HG02610 (cell line): ENCODE measurements around the gene SRGAP1.
"Not testable (repeated sequence)": the region's sequence is repeated elsewhere in the genome, so short reads cannot be mapped to it uniquely, and the experiment has no call there.

Experiments used
- ATAC-seq: cut with Tn5 transposase; IDR thresholded peaks from one replicate; pipeline ENCODE4 v1.9.1; 2021; ENCODE audit warnings: mild to moderate bottlenecking, moderate library complexity; ENCODE audit not compliant: unreplicated experiment

SRGAP1 gene

DNA sequence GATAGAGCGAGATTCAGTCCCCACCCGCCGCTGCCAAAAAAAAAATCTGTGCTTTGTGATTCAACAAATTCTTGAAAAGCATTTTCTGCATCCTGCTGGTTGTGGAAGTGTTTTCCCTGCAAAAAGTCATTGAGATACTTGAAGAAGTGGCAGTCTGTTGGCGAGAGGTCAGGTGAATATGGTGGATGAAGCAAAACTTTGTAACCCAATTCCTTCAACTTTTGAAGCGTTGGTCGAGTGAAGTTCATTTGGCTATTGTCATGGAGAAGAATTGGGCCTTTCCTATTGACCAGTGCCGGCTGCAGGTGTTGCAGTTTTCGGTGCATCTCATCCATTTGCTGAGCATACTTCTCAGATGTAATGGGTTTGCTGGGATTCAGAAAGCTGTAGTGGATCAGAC is 20.9 kb downstream of the SRGAP1 start:
- no peak for ATAC-seq

DNA sequence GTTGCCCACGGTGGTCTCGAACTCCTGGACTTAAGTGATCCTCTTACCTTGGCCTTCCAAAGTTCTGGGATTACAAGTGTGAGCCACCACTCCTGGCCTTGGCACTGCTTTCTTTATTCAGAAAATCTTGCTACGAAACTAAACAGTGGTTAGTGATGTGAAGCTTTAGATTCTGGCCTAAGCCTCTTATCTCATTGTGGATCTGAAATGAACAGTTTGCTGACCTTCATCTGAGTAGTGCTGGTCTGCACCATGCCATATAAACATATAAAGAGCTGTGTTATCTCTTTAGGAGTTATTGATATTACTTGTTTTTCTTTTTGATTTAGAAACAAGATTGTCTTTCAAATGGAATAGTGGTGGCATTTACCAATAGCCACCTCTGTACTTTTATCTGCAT is 22.6 kb downstream of the SRGAP1 start:
- ATAC-seq = no peak

DNA sequence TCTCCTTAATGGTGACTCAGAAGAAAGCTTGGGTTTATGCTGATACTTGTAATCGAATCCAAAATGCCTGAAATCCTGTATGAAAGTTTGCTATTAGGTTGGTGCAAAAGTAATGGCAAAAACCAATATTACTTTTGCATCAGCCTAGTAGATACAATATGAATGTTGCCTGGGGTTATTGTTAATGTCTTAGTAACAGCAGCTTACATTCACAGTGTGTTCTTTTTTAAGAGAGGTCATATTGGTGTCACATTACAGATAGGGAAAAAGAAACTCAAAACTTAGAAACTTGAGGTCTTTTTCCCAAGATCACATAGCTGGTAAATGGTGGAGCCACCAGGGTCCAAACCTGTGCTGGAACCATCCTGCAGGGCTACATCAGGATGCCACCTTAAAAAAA is 25.2 kb downstream of the SRGAP1 start:
- no peak for ATAC-seq

DNA sequence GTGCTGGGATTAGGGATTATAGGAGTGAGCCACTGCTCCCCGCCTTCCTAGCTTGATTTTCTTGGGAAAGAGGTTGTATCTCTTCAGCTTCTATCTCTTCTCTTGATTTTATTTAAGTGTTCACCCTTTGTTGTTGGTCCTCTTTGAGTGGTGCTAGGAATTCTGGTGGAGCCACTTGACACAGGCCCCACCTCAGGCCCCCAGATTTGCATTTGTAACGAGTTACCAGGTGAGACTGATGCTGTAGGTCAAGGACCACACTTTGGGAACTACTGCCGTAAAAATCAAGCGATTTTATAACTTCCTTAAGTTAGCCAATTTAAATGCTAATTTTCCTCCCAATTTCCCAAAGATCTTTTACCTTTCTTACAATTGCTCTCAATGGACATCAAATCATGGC is 26.3 kb downstream of the SRGAP1 start:
- ATAC-seq = no peak

DNA sequence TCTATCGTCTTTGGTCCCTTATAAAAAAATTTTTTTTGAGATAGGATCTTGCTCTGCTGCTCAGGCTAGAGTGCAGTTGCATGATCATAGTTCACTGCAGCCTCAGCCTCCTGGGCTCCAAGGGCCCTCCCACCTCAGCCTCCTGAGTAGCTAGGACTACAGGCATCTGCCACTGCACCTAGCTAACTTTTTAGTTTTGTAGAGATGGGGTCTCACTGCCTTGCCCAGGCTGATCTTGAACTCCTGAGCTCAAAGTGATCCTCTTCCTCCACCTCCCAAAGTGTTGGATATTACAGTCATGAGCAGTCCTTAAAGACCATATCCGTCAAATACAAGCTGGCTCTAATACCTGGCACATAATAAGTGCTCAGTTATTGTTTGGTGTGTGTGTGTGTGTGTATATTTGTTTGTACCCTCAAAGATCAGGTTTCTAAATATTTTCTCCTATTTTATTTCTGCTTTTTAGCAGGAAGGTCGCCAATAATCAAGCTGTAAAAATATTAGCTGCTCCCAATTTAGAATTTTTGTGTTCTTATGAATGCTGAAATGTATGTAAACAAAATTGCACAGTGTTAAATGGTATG is 30.5 kb downstream of the SRGAP1 start:
- ATAC-seq = no peak

DNA sequence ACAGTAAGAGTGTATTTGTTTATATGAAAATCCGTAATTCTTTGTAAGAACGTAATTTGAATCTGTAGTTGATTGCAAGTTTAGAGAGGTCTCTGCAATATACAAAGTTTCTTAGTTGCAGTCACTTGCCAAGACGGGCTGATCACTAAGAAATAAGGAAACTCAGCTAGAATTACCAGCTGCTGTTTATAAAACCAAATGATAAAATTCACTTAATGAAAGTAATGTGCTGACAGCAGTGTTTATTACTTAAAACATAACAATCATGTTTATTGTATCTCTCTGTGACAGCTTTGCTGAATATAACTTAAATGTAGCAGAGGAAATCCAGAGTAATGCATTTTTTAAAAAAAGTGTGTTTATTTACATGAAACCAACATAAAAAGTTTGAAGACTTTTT is 31.2 kb downstream of the SRGAP1 start:
- no peak for ATAC-seq

DNA sequence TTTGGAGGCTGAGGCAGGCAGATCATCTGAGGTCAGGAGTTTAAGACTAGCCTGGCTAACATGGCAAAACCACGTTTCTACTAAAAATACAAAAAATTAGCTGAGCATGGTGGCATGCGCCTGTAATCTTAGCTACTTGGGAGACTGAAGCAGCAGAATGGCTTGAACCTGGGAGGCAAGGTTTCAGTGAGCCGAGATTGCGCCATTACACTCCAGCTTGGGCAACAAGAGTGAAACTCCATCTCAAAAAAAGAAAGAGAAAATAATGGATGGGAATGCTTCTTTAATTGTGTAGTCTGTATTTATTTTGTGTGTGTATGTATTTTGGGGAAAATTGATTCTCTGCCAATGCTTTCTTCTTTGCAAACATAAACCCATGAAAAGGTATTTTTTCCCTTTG is 32.5 kb downstream of the SRGAP1 start:
- no peak for ATAC-seq

DNA sequence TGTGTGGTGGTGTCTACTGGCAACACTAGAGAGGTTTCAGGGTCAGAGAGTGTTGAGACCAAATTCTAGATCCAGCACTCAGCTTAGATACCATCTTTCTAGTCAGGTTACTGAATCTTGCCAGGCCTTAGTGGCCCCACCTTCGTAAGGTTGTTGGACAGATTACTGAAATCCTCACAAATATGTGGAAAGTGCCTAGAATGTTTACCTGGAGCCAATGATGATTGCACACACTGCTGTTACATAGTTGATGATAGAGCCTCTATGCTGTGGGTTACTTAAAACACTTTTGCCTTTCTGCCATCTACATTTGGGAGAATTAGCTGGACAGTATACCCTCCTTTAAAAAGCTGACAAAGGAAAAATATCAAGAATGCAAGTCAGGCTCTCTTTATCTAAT is 33.2 kb downstream of the SRGAP1 start:
- no peak for ATAC-seq

DNA sequence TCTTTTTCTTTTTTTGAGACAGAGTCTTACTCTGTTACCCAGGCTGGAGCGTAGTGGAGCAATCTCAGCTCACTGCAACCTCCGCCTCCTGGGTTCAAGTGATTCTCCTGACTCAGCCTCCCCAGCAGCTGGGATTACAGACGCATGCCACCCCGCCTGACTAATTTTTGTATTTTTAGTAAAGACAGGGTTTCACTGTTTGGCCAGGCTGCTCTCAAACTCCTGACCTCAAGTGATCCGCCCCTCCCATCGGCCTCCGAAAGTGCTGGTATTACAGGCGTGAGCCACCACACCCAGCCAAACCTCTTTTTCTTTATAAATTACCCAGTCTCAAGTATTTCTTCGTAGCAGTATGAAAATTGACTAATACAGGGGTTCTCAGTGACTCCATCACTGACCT is 35.7 kb downstream of the SRGAP1 start:
- ATAC-seq = not testable (repeated sequence)

DNA sequence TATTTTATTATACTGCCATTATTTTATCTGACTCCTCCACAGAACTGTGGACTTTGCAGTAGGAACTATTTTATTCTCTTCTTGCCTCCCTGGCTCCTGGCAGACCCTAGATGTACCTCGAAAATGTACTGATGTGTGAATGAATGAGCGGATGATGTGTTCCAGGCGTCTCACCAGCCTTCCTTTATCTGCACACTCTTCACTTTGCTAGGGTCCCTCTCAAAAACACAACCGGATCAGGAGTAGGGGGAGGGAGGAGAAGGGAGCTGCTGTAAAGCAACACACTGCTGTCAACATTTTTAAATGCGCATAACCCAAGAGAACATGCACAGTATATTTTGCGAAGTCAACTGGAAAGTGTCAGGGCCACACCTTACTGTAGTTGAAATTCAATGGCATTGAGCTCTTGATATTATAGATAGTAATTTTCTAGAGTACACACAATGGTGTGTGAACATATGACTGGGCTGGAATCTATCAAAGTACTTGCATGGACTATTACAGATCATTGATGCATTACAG is 36.3 kb downstream of the SRGAP1 start:
- ATAC-seq = no peak

DNA sequence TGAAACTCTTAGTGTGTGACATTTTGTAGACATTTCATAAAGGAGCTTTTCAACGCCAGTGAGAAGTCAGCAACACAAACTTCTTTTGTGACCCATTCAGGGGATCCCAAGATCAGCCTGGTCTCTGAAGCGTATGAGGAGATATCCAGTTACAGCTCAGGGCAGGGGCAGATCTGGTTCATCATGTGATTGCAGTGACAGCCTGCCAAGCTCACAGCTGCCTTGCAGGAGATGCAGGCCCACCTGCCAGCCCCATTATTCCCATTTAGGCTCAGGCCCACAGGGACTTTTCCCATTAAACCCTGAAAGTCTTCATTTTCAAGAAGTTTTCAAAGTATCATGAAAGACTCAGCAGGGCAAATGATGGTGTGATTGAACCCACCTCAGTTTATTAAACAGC is 38.3 kb downstream of the SRGAP1 start:
- ATAC-seq = no peak

DNA sequence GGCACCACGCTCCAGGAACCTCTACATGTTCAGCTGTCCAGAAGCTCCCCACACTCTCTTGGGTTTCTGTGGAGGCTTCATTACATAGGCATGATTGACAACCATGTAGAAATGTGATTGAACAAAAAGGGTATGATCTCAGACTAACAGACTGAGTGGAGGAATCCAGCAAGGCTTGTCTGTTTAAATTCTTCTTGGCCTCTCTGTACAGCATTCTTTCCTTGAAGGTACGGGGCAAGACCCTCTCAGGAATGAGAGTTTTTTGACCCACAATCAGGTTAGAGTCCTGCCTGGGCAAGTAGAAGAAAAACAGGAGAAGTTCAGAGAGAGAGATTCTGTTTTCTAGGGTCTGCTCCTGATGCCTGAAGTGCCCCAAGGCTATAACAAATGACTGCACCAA is 40.9 kb downstream of the SRGAP1 start:
- no peak for ATAC-seq

DNA sequence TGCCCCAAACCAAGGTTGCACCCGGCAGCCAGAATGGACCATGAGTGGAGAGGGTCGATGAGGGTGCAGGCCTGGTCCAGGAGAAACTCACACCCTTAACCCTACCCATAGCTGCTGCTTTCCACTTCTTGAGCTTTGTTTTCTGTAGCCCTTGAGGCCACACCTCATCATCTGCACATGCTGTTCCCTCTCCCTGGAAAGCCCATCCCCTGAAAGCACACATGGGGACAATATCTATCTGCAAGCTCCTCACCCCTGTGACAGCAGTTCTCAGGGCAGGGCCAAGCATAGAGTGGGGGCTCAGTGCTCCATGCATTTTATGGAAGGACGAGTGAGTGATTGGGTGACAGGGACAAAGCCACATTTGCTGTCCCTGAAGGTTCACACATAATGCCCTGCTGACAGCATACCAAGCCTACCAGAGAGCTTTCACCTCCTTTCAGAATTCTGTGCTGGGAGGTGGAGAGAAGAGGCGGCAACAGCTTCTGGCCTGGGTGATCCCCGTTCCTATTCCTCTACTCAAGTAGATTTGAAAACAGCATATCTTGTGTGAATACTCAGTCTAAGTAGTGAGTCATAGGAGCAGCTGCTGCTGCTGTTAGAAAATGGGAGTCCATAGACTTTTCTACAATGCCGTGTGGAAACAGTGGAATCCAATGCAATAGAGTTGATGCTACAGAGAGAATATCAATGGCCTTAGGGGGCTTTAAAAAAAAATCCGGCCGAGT is 44.6 kb downstream of the SRGAP1 start:
- ATAC-seq = no peak

DNA sequence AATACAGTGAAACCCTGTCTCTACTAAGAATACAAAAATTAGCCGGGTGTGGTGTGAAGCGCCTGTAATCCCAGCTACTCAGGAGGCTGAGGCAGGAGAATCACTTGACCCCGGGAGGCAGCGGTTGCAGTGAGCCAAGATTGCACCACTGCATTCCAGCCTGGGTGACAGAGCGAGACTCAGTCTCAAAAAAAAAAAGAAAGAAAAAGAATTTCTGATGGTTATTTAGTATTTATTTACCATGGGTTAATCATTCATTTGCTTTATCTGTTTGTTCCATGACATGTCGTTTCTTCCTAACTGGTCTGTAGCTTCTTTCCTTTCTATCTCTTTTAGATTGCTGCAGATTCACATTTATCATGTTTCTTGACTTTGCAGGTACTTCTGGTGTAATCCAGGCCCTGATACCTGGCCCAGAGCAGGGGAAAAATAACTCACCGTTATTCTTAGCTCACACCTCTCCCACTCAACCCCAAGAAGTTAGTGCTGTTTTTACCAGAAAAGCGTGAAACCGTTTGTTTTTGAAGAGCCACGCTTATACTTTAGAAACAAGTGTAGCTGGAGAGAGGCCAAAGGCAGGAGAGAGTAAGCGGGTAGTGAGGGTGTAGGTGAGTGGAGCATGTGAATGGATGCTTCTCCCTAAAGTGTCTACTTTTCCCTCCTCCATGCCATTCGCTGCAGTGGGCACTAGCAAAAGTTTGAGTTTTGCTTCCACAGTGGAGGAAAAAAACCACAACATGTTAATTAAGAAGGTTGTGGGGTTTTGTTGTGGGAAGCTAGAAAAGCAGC is 45.4 kb downstream of the SRGAP1 start:
- ATAC-seq = no peak

DNA sequence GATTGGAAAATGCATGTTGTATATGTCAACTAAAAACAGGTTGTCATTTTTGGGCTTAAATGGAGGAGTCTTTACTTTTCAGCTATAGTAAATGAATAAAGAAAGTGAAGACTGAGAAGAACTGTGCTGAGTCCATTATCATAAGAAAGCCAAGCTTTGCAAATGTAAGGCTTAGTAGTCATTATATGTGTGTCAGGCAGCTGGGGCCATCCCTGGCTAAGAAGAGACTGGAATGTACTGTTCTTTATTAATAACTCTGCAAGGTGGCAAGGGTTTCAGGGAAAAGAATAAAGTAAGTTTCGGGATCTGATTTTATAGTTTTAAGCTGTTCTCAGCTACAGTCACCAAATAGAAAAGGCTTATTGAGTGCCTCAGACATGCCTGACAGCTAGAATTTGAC is 48.7 kb downstream of the SRGAP1 start:
- ATAC-seq = no peak

DNA sequence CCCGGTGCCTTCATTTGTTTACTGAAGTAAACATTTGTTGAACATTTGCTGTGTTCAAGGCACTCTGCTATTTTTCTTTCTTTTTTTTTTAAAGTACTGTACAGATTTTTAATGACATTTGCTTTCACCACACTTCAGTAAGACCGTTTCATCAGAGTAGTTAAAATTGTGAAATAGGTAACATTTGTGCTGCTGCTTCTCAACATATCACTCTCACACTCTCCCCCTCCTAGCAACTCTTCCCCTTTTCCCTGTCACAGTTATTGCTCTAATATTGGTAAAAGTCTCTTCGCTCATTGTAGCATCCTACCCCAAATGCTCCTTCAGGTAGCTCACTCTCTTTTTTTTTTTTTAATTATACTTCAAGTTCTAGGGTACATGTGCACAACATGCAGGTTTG is 49.6 kb downstream of the SRGAP1 start:
- no peak for ATAC-seq

DNA sequence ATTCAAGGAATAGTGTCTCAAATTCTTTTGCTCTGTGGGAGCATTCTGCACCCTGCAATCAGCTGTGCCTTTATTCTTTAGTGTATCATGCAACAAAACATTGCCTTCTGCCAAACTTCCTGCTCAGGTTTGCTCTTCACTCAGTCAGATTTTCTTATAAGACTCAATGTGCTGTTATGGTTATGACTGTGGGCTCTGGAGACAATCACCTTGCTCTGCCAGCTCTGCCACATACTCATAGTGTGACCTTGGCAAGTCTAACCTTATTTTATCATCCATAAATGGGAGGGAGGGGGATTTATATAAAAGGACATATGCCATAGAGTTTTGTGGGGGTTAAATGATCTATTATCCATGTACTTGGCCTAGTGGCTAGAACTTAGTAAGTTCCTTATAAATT is 51.3 kb downstream of the SRGAP1 start:
- ATAC-seq = no peak

DNA sequence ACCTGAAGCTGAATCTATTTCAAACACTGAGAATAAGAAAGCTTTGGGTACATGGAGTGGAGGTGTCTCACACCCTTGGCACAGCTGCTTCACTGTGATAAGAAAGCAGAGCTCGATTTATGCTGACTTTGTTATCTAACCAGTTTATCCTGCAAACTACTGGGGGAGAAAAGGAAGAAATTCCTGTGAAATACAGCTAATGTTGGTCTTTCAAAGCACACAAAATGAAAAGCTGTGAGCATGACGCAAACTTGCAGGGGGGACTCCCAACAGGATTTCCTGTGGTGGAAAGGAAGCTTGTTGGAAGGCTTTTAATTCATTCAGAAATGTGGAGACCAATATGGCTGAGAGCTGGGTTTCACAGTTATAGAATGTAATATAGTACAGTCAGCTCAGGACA is 53.4 kb downstream of the SRGAP1 start:
- no peak for ATAC-seq

DNA sequence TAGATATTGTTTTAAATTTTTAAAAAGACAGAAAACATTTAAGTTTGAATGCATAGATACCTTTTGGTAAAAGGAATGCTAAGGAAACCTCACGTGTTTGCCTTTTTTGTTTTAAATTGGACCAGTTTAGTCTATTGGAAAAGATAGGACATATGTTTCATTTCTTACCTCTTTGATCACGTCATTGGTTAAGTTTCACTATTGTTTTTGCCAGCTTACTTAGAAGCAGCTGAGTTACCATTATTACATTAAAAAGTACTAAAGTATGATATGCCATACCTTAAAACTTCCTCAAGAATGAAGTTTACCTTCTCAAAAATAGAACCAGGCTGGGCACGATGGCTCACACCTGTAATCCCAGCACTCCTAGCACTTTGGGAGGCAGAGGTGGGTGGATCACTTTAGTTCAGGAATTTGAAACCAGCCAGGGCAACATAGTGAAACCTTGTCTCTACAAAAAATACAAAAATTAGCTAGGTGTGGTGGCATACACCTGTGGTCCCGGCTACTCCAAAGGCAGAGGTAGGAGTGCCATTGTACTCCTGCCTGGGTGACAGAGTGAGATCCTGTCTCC is 54.4 kb downstream of the SRGAP1 start:
- no peak for ATAC-seq

DNA sequence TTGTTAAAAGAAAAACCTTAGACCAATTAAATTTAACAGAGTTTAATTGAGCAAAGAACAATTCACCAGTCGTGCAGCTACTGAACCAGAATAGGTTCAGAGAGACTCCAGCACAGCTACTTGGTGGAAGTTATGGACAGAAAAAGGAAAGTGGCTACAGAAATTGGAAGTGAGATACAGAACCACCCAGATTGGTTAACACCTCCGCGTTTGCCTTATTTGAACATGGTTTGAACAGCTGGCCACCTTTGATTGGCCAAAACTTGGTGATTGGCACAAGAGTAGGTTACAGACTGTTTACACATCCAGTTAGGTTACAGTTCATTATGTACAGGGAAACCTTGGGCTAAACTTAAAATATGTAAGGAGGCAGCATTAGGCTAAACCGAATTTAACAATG is 54.9 kb downstream of the SRGAP1 start:
- no peak for ATAC-seq

DNA sequence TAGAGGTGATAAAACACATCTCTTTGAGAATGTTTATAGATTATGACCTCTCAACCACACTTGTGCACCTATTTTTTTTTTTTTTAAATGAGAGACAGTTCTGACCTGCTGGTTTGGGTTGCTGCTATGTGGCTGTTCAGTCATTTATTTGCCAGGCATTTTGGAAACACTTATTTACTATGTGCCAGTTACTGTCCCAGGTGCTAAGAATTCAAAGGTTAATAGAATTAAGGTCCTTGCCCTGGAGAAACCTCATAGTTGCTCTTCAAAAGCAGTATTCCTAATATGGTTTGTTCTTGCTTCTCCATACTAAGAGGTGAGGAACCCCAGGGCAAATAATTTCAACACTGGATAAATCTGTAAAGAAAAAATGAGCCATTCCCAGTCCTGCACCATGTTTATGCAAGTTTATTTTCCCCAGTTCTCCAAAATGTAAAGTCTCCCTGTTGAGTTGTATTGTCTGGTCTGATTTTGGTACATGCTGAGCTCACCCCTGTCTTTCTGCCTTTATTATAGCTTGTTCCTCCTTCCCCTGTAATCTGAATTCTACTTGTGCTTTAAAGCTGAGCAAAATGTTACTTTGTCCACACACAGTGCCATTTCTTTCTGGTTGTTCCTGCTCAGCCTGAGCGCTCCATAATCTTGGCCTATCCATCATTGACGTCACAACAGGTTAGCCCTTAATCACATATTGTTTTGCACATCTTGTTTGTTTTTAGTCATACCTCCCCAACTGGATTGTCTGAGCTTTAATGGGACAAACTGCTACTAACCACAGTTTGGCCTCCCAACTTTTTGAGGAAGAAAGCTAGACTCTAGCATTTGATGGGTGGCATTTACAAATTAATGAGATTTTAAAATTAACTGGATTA is 56.7 kb downstream of the SRGAP1 start:
- no peak for ATAC-seq
